CD4-positive, alpha-beta T cell treated with Interferon alpha-2 for 1 hour (primary cell): ENCODE data around the gene QSOX1.

Experiments used
- DNase-seq, 2 donors: peaks; one replicate each; pipeline ENCODE4 v3.0.0-alpha.2; 2020 to 2022

QSOX1 gene

GRCh38 chr1:180238675-180239074 is 84.0 kb downstream of the QSOX1 start:
- DNase-seq: no peak

DNA sequence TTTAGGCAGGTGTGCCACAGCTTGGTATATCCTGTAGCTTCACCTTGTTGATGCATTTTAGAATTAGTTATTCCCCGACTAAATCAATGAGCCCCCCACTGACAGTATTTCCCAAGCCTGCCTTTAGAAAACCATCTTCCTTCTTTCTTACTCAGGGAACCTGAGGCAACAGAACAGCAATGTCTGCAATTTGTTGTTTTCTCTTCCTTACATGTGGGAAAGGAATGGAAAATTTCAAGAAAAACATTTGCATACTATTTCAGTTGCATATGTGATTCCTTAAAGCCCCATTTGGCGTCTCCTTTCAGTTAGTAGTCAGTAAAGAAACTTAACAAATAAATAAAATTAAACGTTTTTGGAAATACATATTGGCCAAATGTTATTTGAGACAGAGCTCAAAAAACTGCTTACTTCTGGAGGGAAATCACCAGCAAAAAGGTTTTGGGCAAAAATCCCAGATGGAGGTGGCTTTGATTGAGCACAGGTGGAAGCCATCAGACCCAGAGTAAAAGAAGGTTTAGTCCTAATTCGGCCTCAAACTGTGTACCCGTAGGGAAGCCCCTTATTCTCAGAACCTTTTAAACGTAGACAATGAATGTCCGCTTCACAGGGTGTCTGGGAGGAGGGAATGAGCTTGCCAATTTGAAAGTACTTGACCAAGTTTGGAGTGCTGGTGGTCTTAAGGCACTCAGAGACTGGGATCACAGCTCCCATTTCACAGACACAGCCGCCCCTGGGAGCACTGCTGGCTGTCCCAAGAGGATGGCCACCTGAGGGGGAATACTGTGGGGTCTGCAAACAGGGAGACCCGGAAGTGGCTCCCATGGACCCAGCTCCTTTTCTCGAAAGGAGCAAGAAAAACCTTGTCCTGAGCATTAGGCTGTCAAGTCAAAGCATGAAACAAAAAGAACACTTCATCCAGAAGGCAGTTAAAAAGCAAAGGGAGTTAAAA is 84.8 kb downstream of the QSOX1 start:
- no peak for DNase-seq

GRCh38 chr1:180241716-180242544 is 87.3 kb downstream of the QSOX1 start:
- no peak for DNase-seq

- no peak for DNase-seq
These were observed 89.0 kb downstream of the QSOX1 start for GRCh38 chr1:180243517-180244221.

GRCh38 chr1:180244840-180245239 is 90.2 kb downstream of the QSOX1 start:
- no peak for DNase-seq

GRCh38 chr1:180246579-180246978 is 91.9 kb downstream of the QSOX1 start:
- DNase-seq: no peak

DNA sequence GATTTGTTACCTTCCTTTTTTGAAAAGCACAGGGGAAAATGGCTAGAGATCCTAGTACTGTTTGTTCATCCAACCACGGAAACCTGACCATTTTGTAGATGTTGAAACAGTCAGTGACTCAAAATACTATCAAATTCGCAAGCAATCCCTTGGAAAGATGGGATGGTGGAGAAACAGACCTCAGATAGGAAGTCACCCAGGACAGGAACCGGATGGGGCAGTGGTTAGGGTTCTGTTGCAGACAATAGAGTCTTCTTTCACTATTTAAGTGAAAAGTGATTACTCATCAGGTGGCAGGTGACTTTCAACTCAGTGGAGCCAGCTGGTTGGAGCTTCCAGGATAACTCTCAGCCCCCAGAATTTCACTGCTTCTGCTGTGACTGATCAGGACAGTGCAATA is 92.4 kb downstream of the QSOX1 start:
- DNase-seq: no peak

DNA sequence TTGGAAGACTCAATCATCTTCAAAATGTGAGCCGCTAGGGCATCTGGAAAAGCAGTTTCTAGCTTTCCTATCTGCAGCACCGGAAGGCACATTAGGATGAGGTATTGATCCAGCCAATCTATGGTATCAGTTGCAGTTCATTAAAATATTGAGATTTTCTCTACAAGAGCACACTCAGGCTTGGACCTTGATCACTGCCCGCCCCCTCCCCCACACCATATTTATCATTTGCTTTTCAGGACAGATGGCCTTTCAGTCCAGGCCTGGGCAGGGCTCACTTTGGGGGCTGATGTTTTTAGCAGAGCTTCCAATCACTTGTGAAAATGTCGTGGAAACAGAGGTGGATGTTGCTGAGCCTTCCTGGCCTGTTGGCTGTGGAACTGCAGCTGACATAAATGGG is 92.9 kb downstream of the QSOX1 start:
- no peak for DNase-seq

DNA sequence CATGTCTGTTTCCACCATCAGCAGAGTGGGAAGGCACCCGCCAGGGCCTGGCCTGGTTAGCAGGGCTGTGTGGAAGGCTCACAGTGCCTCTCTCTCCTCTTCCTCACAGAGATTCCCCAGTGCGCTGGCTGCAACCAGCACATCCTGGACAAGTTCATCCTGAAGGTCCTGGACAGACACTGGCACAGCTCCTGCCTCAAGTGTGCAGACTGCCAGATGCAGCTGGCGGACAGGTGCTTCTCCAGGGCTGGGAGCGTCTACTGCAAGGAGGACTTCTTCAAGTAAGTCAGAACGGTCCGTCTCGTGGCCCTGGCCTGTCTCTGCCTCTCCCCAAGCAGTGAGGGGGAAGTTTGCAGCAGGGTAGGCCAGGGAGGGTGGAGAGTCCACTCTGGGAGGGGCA is 93.5 kb downstream of the QSOX1 start:
- DNase-seq: no peak

GRCh38 chr1:180248731-180249681 is 94.3 kb downstream of the QSOX1 start:
- DNase-seq: no peak

DNA sequence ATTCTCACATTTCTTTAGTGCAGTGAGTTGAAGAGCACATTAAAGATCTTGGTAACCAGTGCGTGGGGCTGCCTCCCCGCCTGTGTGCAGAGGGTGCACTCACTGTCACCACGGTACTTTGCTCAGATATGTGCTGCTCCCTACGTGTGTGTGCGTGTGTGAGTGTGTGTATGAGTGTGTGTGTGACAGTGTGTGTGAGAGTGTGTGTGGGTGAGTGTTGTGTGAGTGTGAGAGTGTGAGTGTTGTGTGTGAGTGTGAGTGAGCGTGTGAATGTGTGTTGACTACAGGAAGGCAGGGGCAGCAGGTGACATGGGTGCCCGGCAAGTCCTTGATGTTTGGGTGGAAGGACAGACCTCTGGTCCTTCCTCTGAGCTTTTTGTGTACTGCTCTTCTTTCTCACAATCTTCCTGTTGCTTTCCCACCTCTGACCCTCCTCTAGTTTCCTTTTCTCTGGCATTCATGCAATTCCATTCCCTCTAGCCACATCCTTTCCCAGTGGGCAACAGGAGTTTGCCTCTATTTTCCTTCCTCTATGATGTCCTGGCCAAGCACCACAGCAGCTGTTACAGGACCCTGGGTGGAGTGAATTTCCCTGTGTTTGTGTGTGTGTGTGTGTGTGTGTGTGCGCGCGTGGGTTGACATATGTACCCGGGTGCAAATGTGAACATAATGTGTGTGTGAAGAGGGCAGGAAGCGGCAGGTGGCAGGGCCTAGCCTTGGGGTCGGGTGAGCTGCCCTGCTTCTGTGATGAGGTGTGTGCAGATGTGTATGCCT is 95.2 kb downstream of the QSOX1 start:
- DNase-seq: no peak

DNA sequence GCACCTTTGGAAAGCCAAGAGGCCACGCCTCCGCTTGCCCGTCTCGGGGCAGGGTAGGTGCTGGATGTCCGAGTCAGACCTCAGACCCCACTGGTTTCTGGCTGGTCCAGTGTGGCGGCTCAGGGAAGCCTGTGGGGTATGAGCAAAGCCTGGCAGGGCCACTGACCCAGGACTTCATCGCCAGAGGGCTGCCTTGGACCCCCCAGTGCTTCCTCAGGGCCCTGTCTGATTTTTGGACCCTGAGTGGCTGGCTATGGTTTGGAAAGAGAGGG is 95.8 kb downstream of the QSOX1 start:
- DNase-seq: no peak

DNA sequence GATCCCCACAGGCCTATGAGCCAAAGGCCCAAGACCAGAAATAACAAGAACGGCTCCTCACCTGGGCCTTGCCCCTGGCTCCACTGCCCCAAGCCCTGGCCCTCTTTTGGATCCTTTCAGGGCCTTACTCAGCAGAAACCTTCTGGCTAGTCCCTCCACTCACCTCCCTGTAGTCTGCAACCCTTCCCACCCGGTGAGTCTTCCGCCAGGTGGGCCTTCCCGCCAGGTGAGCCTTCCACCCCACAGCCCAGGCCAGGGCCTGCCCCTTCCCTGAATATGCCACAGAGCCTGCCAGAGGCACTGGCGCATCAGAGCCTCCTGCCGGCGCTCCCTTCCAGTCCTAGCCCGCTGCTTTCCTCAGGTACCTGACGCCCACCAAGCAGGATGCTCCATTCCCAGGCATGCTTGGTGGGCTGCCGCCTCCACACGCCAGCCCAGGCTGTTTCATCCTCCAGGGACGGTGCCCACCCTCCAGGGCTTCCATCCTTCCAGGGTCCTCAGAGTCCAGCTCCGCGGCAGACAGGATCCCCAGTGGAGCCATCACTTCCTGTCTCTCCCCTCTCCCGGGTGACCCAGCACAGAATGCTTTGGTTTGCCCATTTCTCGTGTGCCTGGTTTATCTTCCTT is 96.3 kb downstream of the QSOX1 start:
- DNase-seq: no peak

- no peak for DNase-seq
These were observed 97.0 kb downstream of the QSOX1 start for GRCh38 chr1:180251526-180252305.

DNA sequence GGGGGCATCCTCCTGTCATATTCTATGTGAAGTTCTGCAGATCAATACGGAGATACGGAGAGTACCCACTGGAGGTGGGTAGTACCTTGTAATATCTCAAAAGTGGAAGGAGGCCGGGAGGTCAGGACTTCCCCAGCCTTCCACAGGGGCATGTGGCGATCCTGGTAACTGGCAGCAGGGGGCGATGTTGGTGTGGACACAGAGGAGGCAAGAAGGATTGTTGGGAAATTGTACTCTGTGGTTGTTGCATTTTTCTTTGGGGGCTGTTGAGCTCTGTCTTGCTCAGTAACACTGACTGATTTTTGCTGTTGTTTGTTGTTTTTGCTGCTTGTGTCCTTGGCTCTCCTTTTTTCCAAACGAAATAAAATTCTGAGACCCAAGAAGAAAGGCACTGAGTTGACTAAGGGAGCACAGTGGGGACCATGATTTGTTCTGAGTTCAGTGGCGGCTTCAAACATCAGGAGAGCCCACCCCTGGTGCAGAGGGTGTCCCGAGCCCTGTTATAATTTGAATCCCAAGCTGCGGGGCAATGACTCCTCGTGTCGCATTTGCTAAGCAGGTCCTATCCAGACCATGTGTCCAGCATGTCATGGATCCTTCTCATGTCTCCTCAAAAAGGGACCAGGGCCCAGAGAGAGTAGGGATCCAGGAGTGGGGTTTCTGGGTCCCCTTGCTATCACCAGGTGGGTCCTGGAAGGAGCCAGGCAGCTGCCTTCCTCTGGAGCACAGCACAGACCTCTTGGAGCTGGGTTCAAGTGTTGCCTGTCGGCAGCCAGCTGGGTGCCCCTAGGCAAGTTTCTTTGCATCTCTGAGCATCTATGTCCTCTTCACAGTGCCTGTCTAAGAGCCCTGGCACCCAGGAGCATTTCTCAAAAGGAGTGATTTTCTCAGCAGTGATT is 98.2 kb downstream of the QSOX1 start:
- peak; percentile 67 to 69 for DNase-seq
